HEK293T (cell line): ENCODE results near the gene MKRN2.

ENCODE experiments used
- CTCF ChIA-PET: fragments of 350-600 bp; formaldehyde crosslinking; extraction: SDS; loops from one replicate; lab custom pipeline; 2021; ENCODE audit warnings: antibody characterized with exemption, inconsistent platforms; lab: Yijun Ruan, JAX
- POLR2A ChIA-PET: fragments of 350-600 bp; formaldehyde crosslinking; extraction: SDS; loops from one replicate; lab custom pipeline; 2020; ENCODE audit warnings: antibody characterized with exemption, inconsistent platforms; lab: Yijun Ruan, JAX
- DNase-seq: peaks from one replicate; pipeline ENCODE4 v3.0.0; 2012; ENCODE audit warnings: mixed read lengths; ENCODE audit errors: extremely low spot score
- ARNT ChIP-seq: fragments of 450-650 bp; IDR thresholded peaks from 2 replicates; pipeline ENCODE4 v1.6.1; 2017; ENCODE audit warnings: mild to moderate bottlenecking
- BHLHE40 ChIP-seq: fragments of 450-650 bp; IDR thresholded peaks from 2 replicates; pipeline ENCODE4 v1.6.1; 2016; ENCODE audit warnings: mild to moderate bottlenecking, moderate library complexity, borderline replicate concordance
- CTBP1 ChIP-seq: fragments of 450-650 bp; IDR thresholded peaks from 2 replicates; pipeline ENCODE4 v1.6.1; 2016; ENCODE audit warnings: borderline replicate concordance
- ELF4 ChIP-seq: fragments of 450-650 bp; IDR thresholded peaks from 2 replicates; pipeline ENCODE4 v1.6.1; 2017; ENCODE audit warnings: antibody characterized with exemption
- FOXA1 ChIP-seq: fragments of 450-650 bp; IDR thresholded peaks from 2 replicates; pipeline ENCODE4 v1.6.1; 2016; ENCODE audit warnings: mild to moderate bottlenecking
- FOXK2 ChIP-seq: fragments of 450-650 bp; IDR thresholded peaks from 2 replicates; pipeline ENCODE4 v1.6.1; 2016; ENCODE audit warnings: mild to moderate bottlenecking
- FOXM1 ChIP-seq: fragments of 450-650 bp; IDR thresholded peaks from 2 replicates; pipeline ENCODE4 v1.6.1; 2017; ENCODE audit warnings: mild to moderate bottlenecking, borderline replicate concordance
- HDGF ChIP-seq: fragments of 450-650 bp; IDR thresholded peaks from 2 replicates; pipeline ENCODE4 v1.6.1; 2017; ENCODE audit warnings: antibody characterized with exemption, borderline replicate concordance
- L3MBTL2 ChIP-seq: fragments of 450-650 bp; conservative IDR thresholded peaks from 2 replicates; pipeline ENCODE4 v1.6.1; 2016; ENCODE audit warnings: mild to moderate bottlenecking
- LEF1 ChIP-seq: fragments of 450-650 bp; IDR thresholded peaks from 2 replicates; pipeline ENCODE4 v1.6.1; 2017; ENCODE audit warnings: mild to moderate bottlenecking, borderline replicate concordance
- NFRKB ChIP-seq: fragments of 450-650 bp; IDR thresholded peaks from 2 replicates; pipeline ENCODE4 v1.6.1; 2016; ENCODE audit warnings: mild to moderate bottlenecking, moderate library complexity
- PKNOX1 ChIP-seq: fragments of 450-650 bp; IDR thresholded peaks from 2 replicates; pipeline ENCODE4 v1.6.1; 2016
- SP1 ChIP-seq: fragments of 450-650 bp; IDR thresholded peaks from 2 replicates; pipeline ENCODE4 v1.6.1; 2017
- SUZ12 ChIP-seq: fragments of 450-650 bp; IDR thresholded peaks from 2 replicates; pipeline ENCODE4 v1.6.1; 2016; ENCODE audit warnings: mild to moderate bottlenecking
- TARDBP ChIP-seq: fragments of 450-650 bp; IDR thresholded peaks from 2 replicates; pipeline ENCODE4 v1.6.1; 2016
- ZNF384 ChIP-seq: fragments of 450-650 bp; IDR thresholded peaks from 2 replicates; pipeline ENCODE4 v1.6.1; 2016

MKRN2 gene

DNA sequence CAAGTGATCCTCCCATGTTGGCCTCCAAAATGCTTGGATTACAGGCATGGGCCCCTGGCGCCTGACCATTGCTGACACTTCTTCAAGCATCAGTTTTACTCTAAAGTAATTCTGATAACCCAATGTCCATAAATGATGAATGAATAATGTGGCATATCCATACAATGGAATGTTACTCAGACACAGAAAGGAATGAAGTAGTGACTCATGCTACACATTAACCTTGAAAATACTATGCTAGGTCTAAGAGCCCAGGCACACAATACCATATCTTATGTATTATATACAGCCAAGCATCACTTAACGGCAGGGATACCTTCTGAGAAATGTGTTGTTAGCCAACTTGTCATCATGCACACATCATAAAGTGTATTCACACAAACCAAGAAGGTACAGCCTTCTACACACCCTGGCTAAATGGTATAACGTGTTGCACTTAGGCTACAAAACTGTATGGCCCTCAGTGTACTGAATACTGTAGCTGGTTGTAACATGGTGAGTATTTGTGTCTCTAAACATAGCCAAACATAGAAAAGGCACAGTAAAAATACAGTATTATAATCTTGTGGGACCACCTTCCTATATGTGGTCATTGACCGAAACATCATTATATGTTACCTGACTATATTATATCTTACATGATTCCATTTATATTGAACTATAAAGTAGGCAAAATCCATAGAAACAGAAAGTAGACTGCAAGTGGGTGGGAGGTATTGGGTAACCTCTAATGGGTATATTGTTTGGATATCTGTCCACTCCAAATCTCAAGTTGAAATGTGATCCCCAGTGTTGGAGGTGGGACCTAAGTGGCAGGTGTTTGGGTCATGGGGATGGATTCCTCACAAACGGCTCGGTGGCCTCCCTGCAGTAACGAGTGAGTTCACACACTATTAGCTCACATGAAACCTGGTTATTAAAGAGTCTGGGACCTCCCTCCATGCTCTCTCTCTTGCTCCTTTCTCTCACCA lies 31.4 kb downstream of the MKRN2 start:
- CTCF ChIA-PET = no interaction called here
- DNase-seq = no peak
- no peak for TF ChIP-seq LEF1
- TF ChIP-seq HDGF = no peak
- no peak for TF ChIP-seq PKNOX1
- TF ChIP-seq SP1 = no peak
- TF ChIP-seq SUZ12 = no peak
- TF ChIP-seq ARNT = no peak
- no peak for TF ChIP-seq L3MBTL2
- TF ChIP-seq FOXM1 = no peak
- no peak for TF ChIP-seq ZNF384
- POLR2A ChIA-PET = no interaction called here

DNA sequence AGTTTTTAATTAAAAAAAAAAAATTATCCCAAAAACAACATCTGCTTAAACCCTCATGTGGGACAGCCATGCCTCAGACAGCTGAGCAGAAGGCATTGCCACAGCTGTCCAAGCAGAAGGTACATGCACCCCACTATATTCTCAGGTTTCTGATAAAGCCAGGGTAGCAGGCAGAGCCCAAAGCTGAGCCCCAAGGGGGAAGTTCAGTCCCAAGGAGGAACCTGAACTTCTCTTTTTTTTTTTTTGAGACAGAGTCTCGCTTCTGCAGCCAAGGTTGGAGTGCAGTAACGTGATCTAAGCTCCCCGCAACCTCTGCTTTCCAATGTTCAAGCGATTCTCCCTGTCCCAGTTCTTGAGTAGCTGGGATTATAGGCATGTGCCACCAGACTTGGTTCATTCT lies 33.2 kb downstream of the MKRN2 start:
- no peak for DNase-seq
- CTCF ChIA-PET = no interaction called here

DNA sequence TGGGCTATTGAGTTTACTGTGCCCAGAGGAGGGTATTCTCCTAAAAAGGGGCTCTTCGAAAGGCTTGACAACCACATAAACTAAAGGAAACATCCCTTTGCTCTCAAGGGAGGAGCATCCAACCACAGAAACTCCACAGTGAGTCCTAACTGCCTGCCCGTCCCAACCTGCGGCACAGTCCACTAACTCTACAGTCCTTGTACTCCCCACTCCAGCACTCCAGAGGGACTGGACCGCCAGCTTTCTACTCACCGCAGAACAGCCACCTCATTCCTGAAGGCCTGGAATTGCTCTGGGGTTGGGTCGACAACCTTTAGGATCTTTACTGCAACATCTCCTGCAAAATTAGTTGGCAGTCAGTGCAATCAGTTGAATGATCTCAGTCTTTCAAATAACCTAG lies 34.6 kb downstream of the MKRN2 start:
- ChIA-PET CTCF (no interaction called here), POLR2A (no interaction called here)
- TF ChIP-seq NFRKB = no peak
- TF ChIP-seq SP1 = no peak
- TF ChIP-seq TARDBP = no peak
- no peak for TF ChIP-seq PKNOX1
- no peak for TF ChIP-seq FOXA1
- TF ChIP-seq SUZ12 = no peak
- TF ChIP-seq ELF4 = no peak
- TF ChIP-seq ARNT = no peak
- TF ChIP-seq LEF1 = no peak
- TF ChIP-seq L3MBTL2 = no peak
- TF ChIP-seq CTBP1 = no peak
- DNase-seq = no peak

More for the DNA sequence above, 33.2 kb downstream of the MKRN2 start:
- POLR2A ChIA-PET = no interaction called here
- no peak for TF ChIP-seq TARDBP
- no peak for TF ChIP-seq ARNT
- TF ChIP-seq SP1 = no peak
- no peak for TF ChIP-seq ZNF384
- no peak for TF ChIP-seq HDGF
- TF ChIP-seq FOXM1 = no peak
- no peak for TF ChIP-seq ELF4
- no peak for TF ChIP-seq FOXK2
- TF ChIP-seq BHLHE40 = no peak
- TF ChIP-seq PKNOX1 = no peak
- no peak for TF ChIP-seq CTBP1
- TF ChIP-seq SUZ12 = no peak

GRCh38 chr3:12591997-12592715 lies 35.3 kb downstream of the MKRN2 start:
- ChIA-PET CTCF (no interaction called here), POLR2A (no interaction called here)

More at GRCh38 chr3:12591997-12592715, 35.3 kb downstream of the MKRN2 start:
- TF ChIP-seq NFRKB = no peak
- no peak for TF ChIP-seq ELF4
- no peak for TF ChIP-seq TARDBP
- TF ChIP-seq PKNOX1 = no peak
- TF ChIP-seq FOXA1 = no peak
- TF ChIP-seq HDGF = no peak
- TF ChIP-seq FOXM1 = no peak
- TF ChIP-seq SUZ12 = no peak
- no peak for TF ChIP-seq SP1
- no peak for TF ChIP-seq FOXK2
- no peak for TF ChIP-seq BHLHE40
- TF ChIP-seq CTBP1 = no peak
- TF ChIP-seq L3MBTL2 = no peak
- TF ChIP-seq ARNT = no peak
- TF ChIP-seq ZNF384 = no peak
- no peak for DNase-seq
